GM21717 (cell line): ENCODE measurements around the gene CALU.

Experiments used
- ATAC-seq: cut with Tn5 transposase; IDR thresholded peaks from one replicate; pipeline ENCODE4 v1.9.1; 2021; ENCODE audit warnings: mild to moderate bottlenecking, moderate library complexity; ENCODE audit not compliant: unreplicated experiment

Gene CALU

DNA sequence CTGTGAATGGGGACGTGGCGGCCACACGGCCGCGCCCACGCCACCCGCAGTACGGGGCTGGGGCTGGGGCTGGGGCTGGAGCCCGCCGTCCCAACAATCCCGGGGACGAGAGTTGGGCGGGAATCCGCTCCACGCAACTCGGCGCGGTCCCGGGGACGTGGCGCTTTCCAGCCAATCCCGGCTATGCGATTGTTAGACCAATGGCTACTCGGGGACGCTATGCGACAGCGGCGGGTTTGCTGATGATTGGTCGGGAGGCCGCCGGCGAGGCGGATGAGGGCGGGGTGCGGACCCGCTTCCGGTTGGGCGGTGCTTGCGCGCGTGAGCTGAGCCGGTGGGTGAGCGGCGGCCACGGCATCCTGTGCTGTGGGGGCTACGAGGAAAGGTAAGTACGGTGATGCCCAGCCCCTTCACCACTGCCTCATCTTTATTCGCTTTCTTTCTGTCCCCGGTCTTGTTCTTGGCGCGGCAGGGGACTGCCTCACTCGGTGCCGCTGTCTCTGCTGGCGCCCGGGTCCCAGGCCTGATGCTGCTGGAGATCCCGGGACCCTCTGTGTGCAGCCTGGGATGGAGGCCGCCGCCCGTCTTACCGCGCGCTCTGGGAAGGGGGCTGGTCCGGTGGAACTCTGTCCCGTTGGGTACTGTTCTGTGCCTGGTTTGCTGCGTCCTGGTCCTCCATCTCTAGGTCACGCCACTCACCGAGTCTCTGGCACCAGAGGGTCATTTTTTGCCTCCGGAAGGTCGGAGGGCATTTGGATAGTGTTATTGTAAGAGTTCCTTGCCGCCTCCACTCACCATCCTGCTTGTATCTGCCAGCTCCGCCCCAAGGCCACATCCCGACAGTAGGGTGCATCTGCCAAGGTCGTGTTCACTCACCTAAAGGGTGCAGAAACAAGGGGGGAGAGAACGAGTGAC lies at the start of gene CALU:
Gene CALU (plus strand): TSS at position 312 of the 915 bp plus-strand sequence. CDS start 9,225 bp downstream, outside the sequence.
- peak; percentile 97 for ATAC-seq

DNA sequence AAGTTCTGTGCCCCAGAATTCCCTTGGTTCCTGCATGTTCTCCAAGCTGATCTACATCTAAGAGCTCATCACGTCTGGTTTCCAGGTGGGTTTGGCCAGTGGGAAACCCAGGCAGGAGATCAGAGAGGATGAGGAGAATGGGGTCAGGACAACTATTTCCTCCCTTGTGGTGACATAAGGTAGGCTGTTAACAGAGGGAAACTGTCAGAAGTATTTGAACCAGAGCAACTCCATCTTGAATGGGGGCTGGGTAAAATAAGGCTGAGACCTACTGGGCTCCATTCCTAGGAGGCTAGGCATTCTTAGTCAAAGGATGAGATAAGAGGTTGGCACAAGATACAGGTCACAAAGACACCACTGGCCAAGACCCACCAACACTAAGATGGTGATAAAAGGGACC lies 47.9 kb upstream of the CALU start:
- no peak for ATAC-seq

DNA sequence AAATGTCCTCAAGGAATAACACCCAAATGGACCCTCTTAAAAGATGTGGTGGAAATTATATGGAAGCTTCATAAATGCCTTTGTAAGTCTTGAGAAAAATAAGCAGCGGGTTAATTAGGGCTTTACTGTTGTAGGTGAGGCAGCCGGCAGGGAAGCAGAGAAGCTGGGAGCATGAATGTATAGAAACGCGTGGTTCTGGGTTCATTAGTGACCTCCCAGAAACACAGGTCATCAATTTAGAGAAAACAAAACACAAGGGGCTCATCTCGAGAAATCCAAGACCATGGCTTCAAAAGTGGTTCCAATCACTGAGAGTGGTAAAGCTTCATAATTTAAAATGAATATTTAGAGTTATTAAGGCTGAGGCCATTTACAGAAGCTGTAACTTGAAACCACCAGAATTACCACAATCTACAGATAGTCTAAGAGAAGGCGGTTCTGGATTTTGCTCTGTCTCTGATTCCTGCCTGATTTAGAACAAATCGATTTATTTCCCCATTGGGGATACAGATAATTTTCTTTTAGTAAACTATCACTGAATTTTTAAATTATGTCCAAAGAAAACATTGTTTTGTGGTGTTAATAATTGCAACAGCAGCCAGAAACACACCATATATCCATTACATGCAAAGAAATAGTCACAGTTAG lies 46.4 kb upstream of the CALU start:
- no peak for ATAC-seq

DNA sequence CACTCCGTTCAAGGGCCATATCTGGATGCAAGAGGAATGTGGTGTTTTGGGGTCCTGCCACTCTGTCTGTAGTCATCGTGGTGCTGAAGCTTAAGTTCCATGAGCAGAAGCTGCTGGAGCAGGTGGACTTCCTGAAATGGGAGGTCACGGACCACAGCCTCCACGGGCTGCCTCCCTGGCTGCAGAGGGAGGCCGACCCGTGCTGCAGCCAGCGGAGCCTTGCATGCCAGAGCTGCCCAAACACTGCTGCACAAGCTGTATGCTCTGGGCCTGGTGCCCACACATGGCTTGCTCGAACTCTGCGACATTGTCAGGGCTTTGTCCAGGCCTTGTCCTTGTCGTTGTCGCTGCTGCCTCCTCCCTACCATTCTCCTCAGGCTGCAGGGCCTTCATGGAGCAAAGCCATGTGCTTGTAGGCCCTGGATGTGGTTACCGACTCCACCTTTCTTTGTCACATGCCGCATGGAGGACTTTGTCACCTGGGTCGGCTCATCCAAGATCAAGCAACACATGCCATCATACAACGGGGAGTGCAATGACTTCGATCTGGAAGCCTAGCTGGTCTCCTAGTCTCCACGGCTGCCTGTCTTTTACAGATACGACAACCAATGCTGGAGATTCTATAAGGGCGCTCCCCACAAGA lies 45.7 kb upstream of the CALU start:
- ATAC-seq = no peak

DNA sequence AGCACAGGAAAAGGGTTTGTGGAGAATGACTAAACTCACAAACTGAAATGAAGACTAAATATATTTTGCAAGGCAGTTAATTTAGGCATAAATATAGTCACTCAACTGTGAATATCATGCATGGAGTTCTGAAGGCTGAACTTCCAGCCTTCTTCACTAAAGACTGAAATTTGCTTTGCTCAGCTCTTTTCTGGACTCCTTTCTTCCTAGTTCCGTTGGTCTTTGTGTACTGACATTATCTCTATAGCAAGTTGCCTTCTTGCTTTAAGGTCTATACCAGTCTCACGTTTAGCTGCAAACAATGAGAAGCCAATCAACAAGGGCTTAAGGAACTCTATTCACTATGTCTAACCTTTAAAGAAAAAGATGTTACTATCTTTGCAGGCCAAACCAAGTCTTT lies 44.4 kb upstream of the CALU start:
- no peak for ATAC-seq

DNA sequence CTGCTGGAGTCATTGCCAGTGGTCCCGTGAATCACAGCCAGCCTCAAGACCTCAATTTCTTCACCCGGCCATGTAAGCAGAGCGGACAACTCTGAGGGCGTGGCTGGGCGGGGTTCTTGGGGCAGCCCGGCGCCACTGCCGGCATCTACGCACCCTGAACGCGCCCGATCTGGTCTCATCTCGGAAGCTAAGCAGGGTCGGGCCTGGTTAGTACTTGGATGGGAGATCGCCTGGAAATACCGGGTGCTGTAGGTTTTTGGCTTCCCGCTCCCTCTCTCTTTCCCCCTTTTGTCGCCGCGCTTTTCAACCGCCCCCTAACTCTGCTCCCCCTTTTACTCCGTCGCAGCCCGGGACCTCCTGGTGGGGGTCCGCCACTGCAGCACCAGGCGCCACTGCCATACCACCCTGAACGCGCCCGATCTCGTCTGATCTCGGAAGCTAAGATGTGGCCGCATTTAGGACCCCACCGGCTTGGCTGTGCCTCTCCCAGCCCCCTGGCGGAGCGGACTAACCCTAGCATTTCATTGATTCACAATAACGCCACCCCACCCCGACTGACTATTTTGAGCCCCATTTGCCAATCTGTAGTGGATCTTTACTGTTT lies 41.8 kb upstream of the CALU start:
- no peak for ATAC-seq

DNA sequence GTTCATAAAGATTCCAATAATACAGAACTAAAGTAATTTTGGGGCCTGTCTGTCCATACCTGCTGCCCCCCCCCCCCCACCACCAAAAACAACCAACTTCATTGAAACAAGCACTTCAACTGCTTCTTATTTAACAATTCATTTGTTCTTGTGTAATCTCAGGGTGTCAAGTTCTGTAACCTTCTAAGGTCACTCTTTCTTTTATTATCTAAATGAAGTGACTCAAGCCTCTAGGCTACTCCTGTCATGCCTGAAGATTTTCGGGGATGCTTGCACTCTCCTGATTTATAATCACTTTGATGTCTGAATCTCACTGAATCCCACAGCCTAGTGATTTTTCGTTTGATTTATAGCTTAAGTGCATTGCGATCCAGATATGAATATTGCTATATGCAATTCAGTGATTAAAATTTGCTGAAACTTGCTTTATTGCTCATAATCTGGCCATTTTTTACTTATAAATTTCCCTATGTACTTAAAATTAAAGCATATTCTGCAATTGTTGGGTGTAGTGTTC lies 39.9 kb upstream of the CALU start:
- no peak for ATAC-seq

DNA sequence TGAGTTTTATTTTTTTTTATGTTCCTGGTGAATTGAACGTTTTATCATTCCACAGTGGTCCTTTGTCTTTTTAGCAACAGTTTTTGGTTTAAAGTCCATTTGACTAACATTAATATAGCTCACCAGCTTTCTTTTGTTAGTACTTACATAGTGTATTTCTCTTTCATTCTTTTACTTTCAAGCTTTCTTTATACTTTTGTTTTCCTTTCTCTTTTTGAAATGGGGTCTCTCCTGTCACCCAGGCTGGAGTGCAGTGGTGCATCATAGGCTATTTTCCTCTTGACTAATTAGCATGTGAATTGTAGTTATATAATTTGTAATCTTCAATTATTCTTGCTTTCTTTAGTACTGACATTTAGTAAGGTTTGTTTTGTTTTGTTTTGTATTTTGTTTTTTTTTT lies 39.3 kb upstream of the CALU start:
- no peak for ATAC-seq

DNA sequence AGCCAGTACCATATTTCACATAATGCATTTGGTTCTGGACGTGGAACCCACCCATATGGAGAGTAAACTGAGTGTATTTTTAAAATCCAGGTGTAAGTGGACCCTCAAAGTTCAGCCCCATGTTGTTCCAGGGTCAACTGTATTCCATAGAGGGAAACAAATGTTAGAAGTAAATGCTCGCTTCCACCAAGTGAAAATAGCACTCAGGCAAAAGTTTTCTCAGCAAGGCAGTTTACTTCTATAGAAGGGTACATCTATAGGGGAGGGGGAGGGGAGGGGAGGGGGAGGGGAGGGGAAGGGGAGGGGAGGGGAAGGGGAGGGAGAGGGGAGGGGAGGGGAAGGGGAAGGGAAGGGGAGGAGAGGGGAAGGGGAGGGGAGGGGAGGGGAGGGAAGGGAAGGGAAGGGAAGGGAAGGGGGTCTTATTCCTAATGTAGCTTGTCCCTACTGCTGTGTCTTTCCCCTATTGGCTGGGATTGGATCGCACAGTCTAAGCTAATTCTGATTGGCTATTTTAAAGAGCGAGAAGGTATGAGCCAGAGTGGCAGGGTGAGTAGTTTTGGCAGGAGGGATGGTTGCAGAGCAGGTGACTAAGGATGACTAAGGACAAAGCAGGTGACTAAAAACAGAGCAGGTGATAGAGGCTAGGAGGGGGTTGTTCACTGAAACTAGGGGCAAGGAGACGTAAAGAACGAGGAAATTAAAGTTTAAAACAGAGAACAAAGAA lies 37.9 kb upstream of the CALU start:
- no peak for ATAC-seq

DNA sequence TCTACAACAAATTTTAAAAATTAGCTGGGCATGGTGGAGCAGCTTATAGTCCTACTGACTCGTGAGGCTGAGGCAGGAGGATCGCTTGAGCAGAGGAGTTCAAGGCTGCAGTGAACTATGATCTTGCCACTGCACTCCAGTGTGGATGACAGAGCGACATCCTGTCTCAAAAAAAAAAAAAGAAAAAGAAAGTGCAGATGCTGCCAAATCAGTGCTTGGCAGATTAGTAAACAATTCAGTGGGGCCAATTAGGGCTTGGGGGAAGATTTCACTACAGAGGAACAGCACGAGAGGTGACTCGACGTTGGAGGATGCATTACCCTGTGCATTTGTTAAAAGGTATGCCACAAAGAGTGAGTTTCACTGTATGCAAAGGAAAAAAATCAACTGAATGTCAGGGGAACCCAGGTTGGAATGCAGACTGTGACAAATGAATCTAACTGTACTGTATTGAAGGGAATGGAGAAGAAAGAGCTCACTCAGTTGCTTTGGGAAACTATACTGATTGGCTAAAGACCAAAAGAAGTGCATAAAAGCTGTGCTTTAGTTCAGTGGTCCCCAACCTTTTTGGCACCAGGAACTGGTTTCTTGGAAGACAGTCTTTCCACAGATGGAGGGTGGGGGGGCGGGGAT lies 35.4 kb upstream of the CALU start:
- ATAC-seq = no peak

DNA sequence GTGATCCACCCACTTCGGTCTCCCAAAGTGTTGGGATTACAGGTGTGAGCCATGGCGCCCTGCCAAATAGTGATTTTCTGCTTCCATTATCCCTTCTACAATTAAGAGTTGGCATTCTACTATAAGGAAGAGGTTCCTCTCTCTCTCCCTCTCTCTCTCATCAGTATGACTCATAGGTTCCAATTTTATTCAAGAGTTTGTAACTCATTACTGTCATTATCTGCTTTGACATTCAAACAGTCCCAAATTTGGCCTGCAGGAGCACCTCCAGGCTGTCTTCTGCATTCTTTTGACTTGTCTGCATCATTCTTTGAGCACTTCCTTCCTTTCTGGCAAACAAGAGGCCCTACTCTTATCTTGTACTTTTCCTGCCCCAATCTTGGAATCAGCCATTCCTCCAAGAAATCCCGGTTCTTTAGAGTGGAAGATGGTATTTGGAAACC lies 33.2 kb upstream of the CALU start:
- no peak for ATAC-seq

DNA sequence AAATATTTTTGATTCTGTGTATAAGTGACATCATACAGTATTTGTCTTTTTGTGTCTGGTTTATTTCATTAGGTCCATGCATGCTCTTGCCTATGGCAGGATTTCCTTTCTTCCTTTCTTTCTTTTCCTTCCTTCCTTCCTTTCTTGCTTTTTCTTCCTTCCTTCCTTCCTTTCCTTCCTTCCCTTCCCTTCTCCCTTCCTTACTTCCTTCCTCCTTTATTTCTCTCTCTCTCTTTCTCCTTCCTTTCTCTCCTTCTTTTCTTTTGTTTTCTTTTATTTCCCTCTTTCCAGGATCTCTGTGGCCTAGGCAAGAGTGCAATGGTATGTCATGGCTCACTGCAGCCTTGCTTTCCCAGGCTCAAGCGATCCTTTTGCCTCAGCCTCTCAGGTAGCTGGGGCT lies 31.4 kb upstream of the CALU start:
- no peak for ATAC-seq

DNA sequence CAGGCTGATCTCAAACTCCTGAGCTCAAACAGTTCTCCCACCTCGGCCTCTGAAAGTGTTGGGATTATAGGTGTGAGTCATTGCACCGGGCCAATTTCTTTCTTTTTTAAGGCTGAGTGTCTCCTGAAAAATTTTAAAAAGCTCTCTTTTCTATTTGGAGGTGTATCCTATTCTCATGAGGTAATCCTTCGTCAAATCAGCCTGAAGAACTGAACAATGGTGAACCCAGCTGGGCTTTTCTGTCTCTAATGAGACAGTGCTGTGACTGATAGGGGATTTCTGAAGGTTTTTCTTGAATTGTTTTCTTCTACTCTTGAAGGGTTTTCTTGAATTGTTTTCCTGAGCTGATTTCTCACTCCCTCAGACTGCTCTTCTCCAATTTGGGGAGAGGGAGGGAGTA lies 30.9 kb upstream of the CALU start:
- no peak for ATAC-seq

DNA sequence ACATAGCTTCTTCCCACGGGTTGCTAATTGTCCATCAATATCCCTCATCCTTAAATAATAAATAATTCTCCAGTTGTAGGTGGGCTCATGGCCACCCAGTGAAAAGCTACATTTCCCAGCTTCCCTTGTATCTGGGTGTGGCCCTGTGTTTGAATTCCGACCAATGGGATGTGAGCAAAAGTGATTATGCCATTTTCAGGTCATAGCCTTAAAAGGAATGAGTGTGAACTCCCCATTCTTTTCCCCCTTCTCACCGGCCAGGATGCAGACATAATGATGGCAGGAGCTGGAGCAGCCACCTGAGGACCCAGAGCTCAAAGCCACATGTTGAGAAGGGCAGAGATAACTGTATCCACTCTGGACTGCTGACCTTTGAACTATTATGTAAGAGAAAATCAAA lies 30.3 kb upstream of the CALU start:
- ATAC-seq = no peak

DNA sequence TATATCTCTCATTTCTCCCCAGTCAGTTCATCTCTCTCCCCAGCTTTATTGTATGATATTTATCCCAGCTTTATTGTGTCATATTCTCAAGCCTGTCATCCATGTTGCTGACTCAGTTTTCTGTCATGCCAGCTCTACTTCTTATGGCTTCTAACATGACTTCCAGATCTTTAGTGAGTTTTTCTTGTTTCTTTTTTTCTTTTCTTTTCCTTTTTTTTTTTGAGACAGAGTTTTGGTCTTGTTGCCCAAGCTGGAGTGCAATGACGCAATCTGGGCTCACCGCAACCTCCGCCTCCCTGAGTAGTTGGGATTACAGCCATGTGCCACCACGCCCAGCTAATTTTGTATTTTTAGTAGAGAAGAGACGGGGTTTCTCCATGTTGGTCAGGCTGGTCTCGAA lies 28.7 kb upstream of the CALU start:
- no peak for ATAC-seq

DNA sequence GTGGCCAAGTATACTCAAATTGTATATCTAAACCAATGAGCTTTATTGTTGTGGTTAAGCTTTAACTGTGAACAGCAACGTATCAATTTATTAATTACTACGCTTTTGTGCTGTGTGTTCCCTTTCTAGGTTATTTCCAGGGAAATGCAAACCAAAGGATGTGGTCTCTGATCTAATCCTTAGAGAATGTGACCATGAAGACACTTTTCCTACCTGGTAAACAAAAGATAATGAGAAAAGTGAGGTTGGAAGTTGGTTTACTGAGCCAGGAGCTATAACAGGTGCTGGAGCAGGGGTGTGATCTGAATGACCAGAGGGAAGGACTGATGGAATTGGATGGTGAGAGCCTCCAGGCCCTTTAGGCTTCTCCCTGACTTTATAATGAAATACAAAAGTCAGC lies 25.4 kb upstream of the CALU start:
- ATAC-seq = no peak

DNA sequence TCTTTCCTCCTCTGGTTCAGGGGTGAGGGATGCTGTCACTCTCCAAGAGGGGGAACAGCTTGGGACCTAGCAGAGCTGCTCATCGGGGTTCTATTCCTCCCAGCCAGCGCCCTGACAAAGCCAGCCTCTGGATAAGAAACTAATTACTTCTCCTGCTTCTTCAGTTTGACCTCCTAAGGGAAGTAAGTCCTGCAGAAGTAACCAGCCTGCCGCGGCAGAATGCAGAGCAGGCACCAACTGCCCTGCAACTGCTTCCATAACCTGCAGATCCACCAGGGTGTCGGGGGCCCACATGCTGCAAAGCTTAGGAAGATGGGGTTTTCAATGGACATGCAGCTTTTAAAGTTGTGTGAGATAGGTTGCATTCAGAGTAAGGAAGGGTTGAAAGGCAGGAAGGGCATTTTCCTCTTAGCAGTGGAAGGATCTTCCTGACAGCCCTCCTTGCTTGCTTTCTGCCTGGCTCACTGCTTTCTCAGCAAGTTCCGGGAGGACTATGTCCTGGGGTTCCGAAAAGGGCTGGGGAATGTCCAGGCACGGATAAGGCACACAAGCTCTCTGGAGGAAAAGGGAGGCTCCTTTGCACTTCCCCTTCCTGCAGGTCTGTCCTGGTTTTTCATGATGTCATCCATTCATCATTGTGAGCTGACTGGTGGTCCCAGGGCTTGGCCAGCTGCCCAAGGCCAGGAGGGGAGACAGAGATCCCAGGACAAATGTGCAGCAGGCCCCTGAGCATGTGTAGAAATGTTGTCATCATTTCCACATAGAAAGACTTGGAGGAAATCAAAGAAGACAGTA lies 24.3 kb upstream of the CALU start:
- no peak for ATAC-seq

DNA sequence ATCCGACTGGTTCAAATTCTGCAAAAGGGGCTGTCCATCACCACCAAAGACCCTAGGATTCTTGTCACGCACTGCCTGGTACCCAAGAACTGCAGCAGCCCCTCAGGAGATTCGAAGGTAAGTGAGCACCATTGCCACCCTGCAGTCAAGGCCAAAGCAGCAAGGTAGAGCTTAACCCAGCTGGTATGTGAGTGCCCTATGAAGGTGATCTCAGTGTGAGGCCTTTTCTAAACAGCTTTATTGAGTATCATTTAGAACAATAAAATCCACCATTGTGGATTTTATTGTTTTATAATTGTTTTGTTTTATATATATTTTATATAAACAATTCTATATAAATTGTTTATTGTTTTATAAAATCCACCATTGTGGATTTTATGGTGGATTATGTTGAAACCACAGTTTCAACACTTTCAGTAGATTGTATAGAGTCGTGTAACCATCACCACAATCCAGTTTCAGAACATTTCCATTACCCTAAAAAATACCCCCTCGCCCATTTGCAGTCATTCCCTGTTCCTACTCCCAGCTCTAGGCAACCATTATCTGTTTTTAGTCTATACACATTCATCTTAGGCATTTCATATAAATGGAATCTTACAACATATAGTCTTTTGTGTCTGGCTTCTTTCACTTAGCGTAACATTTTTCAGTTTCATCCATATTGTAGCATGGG lies 20.1 kb upstream of the CALU start:
- no peak for ATAC-seq

DNA sequence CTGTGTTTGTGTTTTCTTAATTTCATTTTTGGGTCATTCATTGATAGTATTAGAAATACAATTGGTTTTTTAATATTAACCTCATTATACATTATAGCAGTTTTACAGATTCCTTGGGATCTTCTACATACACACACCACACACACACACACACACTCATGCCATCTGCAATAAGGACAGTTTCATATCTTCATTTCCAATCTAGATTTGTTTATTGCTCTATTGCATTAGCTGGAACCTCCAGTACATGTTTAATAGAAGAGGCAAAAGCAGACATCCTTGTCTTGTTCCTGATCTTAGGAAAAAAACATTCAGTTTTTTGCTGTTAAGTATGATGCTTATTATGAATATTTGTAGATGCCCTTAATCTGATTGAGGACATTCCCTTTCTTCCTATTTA lies 17.8 kb upstream of the CALU start:
- no peak for ATAC-seq
